Keratinocyte (primary cell): ENCODE measurements around the gene AFF4. TPM values are rescaled to one million over a fixed set of nuclear protein-coding genes. Genes with fewer than 3 reads are reported as not detected.

ENCODE experiments used
- DNase-seq: peaks from one replicate; pipeline ENCODE4 v3.0.0-alpha.2; 2011; ENCODE audit warnings: low read depth, missing footprints, low spot score
- FAIRE-seq: peaks from 2 replicates; lab custom pipeline; 2011; peaks lifted over from hg19 to GRCh38; lab: Jason Lieb, UNC
- H2AFZ ChIP-seq: 2 replicates; pipeline ENCODE4 v1.6.0; 2012; ENCODE audit warnings: low read length, control low read depth, inconsistent platforms; ENCODE audit not compliant: control insufficient read depth
- H3K27ac ChIP-seq: 2 replicates; pipeline ENCODE4 v1.5.1; 2011; ENCODE audit warnings: low read length; ENCODE audit not compliant: control insufficient read depth, insufficient read depth
- H3K27me3 ChIP-seq: 3 replicates; pipeline ENCODE4 v1.6.0; 2011; ENCODE audit warnings: low read length; ENCODE audit not compliant: control insufficient read depth, insufficient read depth; ENCODE audit errors: extremely low read depth
- H3K36me3 ChIP-seq, 2 experiments: 2 replicates in 1 of 2; 3 replicates in 1 of 2; pipeline ENCODE4 v1.5.1; 2011; ENCODE audit warnings: low read length in 2 of 2, mild to moderate bottlenecking in 1 of 2; ENCODE audit not compliant: control insufficient read depth in 2 of 2, insufficient read depth in 2 of 2; ENCODE audit errors: extremely low read depth in 1 of 2
- H3K4me1 ChIP-seq: 3 replicates; pipeline ENCODE4 v1.5.1; 2011; ENCODE audit warnings: low read length; ENCODE audit not compliant: control insufficient read depth, insufficient read depth; ENCODE audit errors: extremely low read depth
- H3K4me2 ChIP-seq: 3 replicates; pipeline ENCODE4 v1.6.0; 2011; ENCODE audit warnings: low read depth, low read length; ENCODE audit not compliant: control insufficient read depth, insufficient read depth; ENCODE audit errors: extremely low read depth
- H3K4me3 ChIP-seq, 3 experiments: fragments of 200-600 bp in 1 of 3; sonication (generic) in 1 of 3; 2 replicates in 2 of 3; 3 replicates in 1 of 3; pipeline ENCODE4 v1.5.1; 2011 to 2016; ENCODE audit warnings: low read length in 3 of 3, mild to moderate bottlenecking in 3 of 3, control low read depth in 2 of 3, inconsistent platforms in 1 of 3, low read depth in 1 of 3, mixed read lengths in 1 of 3, mixed run types in 1 of 3, moderate library complexity in 1 of 3; ENCODE audit not compliant: control insufficient read depth in 2 of 3, insufficient read depth in 2 of 3; ENCODE audit errors: extremely low read depth in 1 of 3
- H3K79me2 ChIP-seq: 2 replicates; pipeline ENCODE4 v1.6.0; 2012; ENCODE audit warnings: low read length; ENCODE audit not compliant: control insufficient read depth, insufficient read depth
- H3K9ac ChIP-seq: 3 replicates; pipeline ENCODE4 v1.6.0; 2011; ENCODE audit warnings: low read length; ENCODE audit not compliant: control insufficient read depth, insufficient read depth; ENCODE audit errors: extremely low read depth
- H3K9me1 ChIP-seq: 3 replicates; pipeline ENCODE4 v1.6.0; 2011; ENCODE audit warnings: low read length; ENCODE audit not compliant: control insufficient read depth, insufficient read depth; ENCODE audit errors: extremely low read depth
- H3K9me3 ChIP-seq: 2 replicates; pipeline ENCODE4 v1.5.1; 2012; ENCODE audit warnings: low read depth, low read length; ENCODE audit not compliant: control insufficient read depth
- H4K20me1 ChIP-seq: 3 replicates; pipeline ENCODE4 v1.6.0; 2011; ENCODE audit warnings: low read length; ENCODE audit not compliant: control insufficient read depth, insufficient read depth; ENCODE audit errors: extremely low read depth
- EZH2 ChIP-seq: IDR thresholded peaks from one replicate; pipeline ENCODE4 v1.6.1; 2012; ENCODE audit warnings: inconsistent platforms, mild to moderate bottlenecking, low read length, moderate library complexity
- dilution Hi-C: fragments of 300-500 bp; cut with MboI; formaldehyde crosslinking; loops from one replicate; pipeline ENCODE4 v1.7.0; 2020; ENCODE audit warnings: low sequenced_read_pairs; ENCODE audit not compliant: extremely low pct_ligation_motif_present
- polyA plus RNA-seq, 5 experiments: library from polyadenylated mRNA; depleted of rRNA in 3 of 5; stranded (reverse) in 3 of 5; stranded (forward) in 1 of 5; unstranded in 1 of 5; fragments of >200 nt; gene quantifications; 1 replicate in 1 of 5; 2 replicates in 3 of 5; 3 replicates in 1 of 5; pipeline versions ENCODE4 v1.2.1 to v1.2.3, GENCODE V29; 2011 to 2012; ENCODE audit warnings: missing spikeins in 2 of 5, low read depth in 1 of 5, low replicate concordance in 1 of 5
- TF ChIP-seq, protein P1 (sequence below), 3 experiments: IDR thresholded peaks in 1 of 3; conservative IDR thresholded peaks in 1 of 3; optimal IDR thresholded peaks in 1 of 3; 2 replicates in 2 of 3; 3 replicates in 1 of 3; pipeline versions ENCODE3 to v1.5.1; 2011; ENCODE audit warnings: low read length in 3 of 3, mild to moderate bottlenecking in 3 of 3, moderate library complexity in 2 of 3, control low read depth in 1 of 3, inconsistent platforms in 1 of 3; ENCODE audit not compliant: insufficient read depth in 2 of 3; ENCODE audit errors: extremely low read depth in 1 of 3

The AFF4 gene
- polyA plus RNA-seq, 1 donor (not counting 4 experiments of a cell fraction or from before 2014, with no cell fraction given), result 51.3 TPM

DNA sequence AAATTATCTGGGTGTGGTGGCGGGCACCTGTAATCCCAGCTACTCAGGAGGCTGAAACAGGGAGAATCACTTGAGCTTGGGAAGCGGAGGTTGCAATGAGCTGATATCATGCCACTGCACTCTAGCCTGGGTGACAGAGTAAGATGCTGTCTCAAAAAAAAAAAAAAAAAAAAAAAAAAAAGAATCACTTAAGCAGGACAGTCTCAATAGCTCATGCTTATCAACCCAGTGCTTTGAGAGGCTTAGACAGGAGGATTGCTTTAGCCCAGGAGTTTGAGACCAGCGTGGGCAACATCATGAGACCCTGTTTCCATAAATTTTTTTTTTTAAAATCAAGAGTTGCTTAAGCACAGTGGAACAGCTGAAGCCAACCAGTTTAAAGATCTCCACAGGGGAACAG, 47.3 kb downstream of the AFF4 start:
- Histone ChIP-seq H4K20me1 (no peaks in the 10 kb centered on the region), H3K79me2 (peaks cover 27% of the 10 kb centered on the region), H3K36me3 (peaks cover 7 to 13% of the 10 kb centered on the region in 2 experiments)

DNA sequence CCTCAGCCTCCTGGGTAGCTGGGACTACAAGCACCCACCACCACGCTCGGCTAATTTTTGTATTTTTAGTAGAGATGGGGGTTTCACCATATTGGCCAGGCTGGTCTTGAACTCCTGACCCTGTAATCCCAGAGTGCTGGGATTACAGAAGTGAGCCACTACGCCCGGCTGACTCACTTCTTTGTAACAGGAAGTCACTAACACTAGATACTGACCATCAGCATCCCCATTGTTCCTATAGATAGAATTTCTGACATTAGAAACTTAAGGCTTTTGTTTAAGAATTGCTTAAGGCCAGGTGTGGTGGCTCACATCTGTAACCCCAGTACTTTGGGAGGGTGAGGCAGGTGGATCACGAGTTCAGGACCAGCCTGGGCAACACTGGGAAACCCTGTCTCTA, 47.8 kb downstream of the AFF4 start:
- no peaks in the 10 kb centered on the region for H3K27me3 ChIP-seq
- H2AFZ ChIP-seq, result no peak overlapping the region
- FAIRE-seq (no peak), DNase-seq (no peak)
- H4K20me1 ChIP-seq, result no peaks in the 10 kb centered on the region
- TF ChIP-seq EZH2, result no peak
- TF ChIP-seq, protein P1, sequence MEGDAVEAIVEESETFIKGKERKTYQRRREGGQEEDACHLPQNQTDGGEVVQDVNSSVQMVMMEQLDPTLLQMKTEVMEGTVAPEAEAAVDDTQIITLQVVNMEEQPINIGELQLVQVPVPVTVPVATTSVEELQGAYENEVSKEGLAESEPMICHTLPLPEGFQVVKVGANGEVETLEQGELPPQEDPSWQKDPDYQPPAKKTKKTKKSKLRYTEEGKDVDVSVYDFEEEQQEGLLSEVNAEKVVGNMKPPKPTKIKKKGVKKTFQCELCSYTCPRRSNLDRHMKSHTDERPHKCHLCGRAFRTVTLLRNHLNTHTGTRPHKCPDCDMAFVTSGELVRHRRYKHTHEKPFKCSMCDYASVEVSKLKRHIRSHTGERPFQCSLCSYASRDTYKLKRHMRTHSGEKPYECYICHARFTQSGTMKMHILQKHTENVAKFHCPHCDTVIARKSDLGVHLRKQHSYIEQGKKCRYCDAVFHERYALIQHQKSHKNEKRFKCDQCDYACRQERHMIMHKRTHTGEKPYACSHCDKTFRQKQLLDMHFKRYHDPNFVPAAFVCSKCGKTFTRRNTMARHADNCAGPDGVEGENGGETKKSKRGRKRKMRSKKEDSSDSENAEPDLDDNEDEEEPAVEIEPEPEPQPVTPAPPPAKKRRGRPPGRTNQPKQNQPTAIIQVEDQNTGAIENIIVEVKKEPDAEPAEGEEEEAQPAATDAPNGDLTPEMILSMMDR (optimal IDR thresholded peaks at IDR 0.05 in 1 of 3, IDR thresholded peaks at IDR 0.05 in 1 of 3, conservative IDR thresholded peaks at IDR 0.05 in 1 of 3; ENCODE audit: extremely low read depth in 1 of 3, insufficient read depth in 2 of 3, low read length in 3 of 3), result no peak
- no peak overlapping the region for H3K4me3 ChIP-seq
- H3K9me1 ChIP-seq, result no peaks in the 10 kb centered on the region
- H3K4me1 ChIP-seq, result peaks cover 3% of the 10 kb centered on the region
- H3K36me3 ChIP-seq, result peaks cover 7 to 13% of the 10 kb centered on the region in 2 experiments
- no peak overlapping the region for H3K9ac ChIP-seq
- peak overlapping the region; percentile 42 for H3K27ac ChIP-seq
- H3K79me2 ChIP-seq, result peaks cover 30% of the 10 kb centered on the region
- no peaks in the 10 kb centered on the region for H3K9me3 ChIP-seq
- dilution Hi-C loops, result no loop called here
- H3K4me2 ChIP-seq, result no peak overlapping the region

More for the DNA sequence above, 47.3 kb downstream of the AFF4 start:
- FAIRE-seq (no peak), DNase-seq (no peak)
- peaks cover 3% of the 10 kb centered on the region for H3K4me1 ChIP-seq
- H2AFZ ChIP-seq, result no peak overlapping the region
- no peak overlapping the region for H3K4me3 ChIP-seq
- dilution Hi-C loops, result no loop called here
- no peak overlapping the region for H3K9ac ChIP-seq
- H3K9me3 ChIP-seq, result no peaks in the 10 kb centered on the region
- H3K27ac ChIP-seq, result peak overlapping the region; percentile 42
- H3K27me3 ChIP-seq, result no peaks in the 10 kb centered on the region
- TF ChIP-seq EZH2, result no peak
- TF ChIP-seq, protein P1 (optimal IDR thresholded peaks at IDR 0.05 in 1 of 3, IDR thresholded peaks at IDR 0.05 in 1 of 3, conservative IDR thresholded peaks at IDR 0.05 in 1 of 3; ENCODE audit: extremely low read depth in 1 of 3, insufficient read depth in 2 of 3, low read length in 3 of 3), result no peak
- H3K4me2 ChIP-seq, result no peak overlapping the region
- H3K9me1 ChIP-seq, result no peaks in the 10 kb centered on the region
